ENCODE measurements around the gene TBR1.

TBR1 gene

GRCh38 chr2:161426922-161427663, 11.0 kb downstream of the TBR1 start:
- in situ Hi-C loops (cut with MboI; ENCODE audit: low sequenced_read_pairs) = no loop called here

- in situ Hi-C loops (cut with MboI; ENCODE audit: low sequenced_read_pairs) = no loop called here
These were observed 11.8 kb downstream of the TBR1 start for GRCh38 chr2:161427664-161428587.

GRCh38 chr2:161430386-161430785, 14.3 kb downstream of the TBR1 start:
- in situ Hi-C loops (cut with MboI; ENCODE audit: low sequenced_read_pairs) = no loop called here

GRCh38 chr2:161432107-161432506, 16.0 kb downstream of the TBR1 start:
- in situ Hi-C loops (cut with MboI; ENCODE audit: low sequenced_read_pairs) = no loop called here

GRCh38 chr2:161434118-161434517, 18.0 kb downstream of the TBR1 start:
- in situ Hi-C loops (cut with MboI; ENCODE audit: low sequenced_read_pairs) = no loop called here

GRCh38 chr2:161436411-161436810, 20.3 kb downstream of the TBR1 start:
- in situ Hi-C loops (cut with MboI; ENCODE audit: low sequenced_read_pairs) = no loop called here

GRCh38 chr2:161438598-161438997, 22.5 kb downstream of the TBR1 start:
- in situ Hi-C loops (cut with MboI; ENCODE audit: low sequenced_read_pairs) = no loop called here

GRCh38 chr2:161445097-161445496, 29.0 kb downstream of the TBR1 start:
- in situ Hi-C loops (cut with MboI; ENCODE audit: low sequenced_read_pairs) = no loop called here

GRCh38 chr2:161448431-161448830, 32.3 kb downstream of the TBR1 start:
- in situ Hi-C loops (cut with MboI; ENCODE audit: low sequenced_read_pairs) = no loop called here

GRCh38 chr2:161471631-161472030, 55.5 kb downstream of the TBR1 start:
- in situ Hi-C loops (cut with MboI; ENCODE audit: low sequenced_read_pairs) = no loop called here

GRCh38 chr2:161474920-161475319, 58.8 kb downstream of the TBR1 start:
- in situ Hi-C loops (cut with MboI; ENCODE audit: low sequenced_read_pairs) = no loop called here
